Cortex of kidney (tissue), 1 donor: ENCODE results near the gene NPTX1.

Source experiments
- DNase-seq: peaks from one replicate; lab custom pipeline; 2025; lab: John Stamatoyannopoulos, UW

NPTX1 gene

DNA sequence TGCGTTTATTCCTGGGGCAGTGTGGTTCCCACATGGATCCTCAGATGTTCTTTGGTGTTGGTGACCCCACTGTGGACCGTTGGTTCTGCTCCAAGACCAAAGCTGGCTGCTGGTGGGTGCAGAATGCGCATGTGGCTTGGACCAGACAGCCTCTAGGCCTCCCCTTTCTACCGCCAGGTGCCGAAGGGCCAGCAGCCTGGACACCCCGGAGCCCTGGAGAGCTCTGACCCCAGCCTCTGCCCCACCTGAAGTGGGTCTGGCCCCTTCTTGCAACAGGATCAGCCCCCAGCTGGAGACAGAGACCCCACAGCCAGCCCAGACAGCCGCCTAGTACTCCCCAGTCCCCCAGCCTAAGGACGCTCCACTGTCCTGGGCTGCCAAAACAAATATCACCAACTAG is 18.4 kb downstream of the NPTX1 start:
- no peak for DNase-seq

DNA sequence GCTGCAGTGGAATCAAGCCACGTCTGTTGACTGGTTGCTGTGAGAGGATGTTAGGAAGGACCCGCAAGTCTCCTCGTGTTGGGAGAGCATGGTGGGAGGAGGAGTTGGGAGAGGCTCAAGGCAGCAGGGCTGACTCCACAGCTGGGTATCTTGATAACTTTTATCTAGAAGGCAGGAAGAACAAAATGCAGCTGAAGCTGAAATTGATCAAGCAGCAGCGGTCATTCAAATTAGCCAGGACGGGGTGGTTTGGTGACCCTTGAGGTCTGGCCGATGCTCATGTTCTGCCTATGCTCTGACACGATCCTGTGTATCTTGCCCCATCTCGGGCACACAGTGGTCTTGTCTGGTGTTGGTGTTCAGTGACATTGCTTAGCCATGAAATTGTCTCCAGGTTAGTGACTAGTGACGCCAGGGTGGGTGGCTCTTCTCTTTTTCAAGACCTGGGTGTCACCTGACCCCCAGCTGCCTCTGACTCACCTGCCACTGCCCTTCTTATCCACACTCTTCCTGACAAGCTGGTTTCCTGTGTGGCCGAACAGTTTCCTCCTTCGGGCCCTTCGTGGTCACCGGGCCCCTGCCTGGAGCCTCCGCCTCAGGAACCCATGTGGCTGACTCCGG is 19.1 kb downstream of the NPTX1 start:
- DNase-seq, result no peak

DNA sequence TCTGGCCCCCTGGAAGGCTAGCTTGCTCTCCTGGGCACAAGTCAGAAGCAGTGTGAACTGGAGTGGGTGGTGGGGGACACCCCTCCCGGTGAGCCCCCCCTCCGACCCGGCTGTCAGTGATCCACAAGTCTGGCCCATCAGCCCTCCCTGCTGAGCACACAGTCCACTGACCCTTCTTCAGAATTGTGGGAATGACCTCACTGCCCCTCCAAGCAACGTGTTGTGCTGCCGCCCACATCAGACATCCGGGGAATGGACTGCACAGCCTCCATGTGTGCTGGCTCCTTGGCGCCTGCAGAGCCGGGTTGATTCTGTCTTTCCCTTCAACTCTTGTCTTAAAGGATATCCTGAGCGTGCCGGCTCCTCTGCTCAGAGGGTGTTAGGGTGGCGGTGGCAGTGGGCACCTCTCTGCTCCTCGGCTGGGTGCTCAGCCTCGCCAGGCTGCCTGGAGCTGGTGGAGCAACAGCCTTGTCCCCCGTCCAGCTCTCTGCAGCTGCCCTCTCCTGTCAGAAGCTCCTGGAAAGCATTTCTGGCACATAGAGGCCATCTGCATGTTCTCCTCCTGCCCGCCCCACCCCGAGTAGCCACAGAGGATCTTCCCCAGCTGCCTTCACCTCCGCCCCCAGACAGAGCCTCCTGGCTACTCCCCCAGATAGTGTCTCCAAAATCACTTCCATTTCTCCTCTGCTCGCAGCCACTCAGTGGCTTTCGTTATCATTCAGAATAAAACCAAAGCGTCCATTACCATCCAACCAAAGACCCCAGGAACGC is 19.8 kb downstream of the NPTX1 start:
- DNase-seq, result no peak

DNA sequence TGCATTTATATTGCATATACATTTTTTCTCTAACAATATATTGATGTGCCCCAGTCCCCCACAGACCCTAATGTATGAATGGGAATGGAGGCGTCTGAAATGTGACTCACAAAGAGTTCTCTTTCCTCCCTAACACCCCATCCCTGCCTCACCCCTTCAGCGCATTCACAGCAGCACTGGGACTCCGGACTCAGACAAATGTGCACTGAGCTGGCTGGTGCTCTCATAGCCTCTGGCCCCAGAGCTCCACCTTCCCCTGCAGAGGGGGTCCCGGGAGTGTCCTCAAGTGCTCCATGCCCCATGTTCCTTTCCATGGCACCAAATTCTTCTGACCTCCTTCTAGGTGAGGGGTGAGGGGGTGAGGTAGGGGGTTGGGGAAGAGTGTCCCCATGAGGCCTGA is 20.6 kb downstream of the NPTX1 start:
- no peak for DNase-seq

DNA sequence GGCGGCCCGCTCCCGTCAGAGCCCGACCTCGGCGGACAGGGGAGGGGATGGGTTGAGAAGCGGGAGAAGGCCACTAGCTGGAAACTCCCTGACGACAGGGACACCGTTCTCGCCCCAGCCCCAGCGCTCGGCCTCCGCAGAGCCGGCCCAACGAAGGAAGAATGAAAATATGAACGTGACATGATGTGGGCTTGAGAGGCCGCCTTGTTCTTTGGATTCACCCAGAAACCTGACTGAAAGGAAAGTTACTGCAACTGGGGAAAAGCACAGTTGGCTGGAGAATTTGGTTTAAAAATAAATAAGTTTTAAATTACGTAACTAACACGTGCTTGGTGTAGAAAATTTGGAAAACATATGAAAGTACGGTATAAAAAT is 21.1 kb downstream of the NPTX1 start:
- no peak for DNase-seq

DNA sequence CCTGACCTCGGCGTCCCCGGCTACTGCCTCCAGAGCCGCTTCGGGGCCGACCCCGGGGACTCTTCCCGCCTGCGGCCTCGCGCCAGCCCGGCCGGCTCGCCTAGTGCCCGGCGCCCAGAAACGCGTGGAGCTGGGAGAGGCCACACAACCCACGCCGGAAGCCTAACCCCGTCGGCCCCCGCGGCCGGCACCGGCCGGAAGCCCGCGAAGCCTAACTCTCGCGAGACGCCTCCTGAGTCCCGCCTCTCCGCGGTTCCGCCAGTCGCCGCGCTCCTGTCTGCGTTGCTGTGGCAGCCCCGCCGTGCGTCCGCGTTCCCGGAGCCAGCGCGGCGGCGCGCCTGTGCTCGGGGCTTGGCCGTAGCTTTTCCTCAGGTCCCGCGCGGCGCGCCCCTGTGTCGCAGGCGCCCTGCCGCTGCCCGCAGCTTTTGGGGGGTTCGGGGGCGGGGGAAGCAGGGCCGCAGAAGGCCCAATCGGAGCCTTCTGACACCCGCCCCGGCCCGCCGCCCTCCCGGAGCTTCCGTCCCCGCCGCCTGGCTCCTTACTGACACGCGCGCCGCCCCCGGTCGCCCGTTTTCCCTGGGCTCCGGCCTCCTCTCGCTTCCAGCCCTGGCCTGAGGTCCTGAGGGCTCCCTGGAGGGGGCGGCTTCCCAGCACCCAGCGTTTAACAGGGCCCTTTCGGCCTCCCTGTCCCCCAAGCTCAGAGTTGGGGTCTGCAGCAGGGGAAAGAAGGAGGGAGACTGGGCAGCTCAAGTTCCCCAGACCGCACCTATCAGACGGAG is 21.7 kb downstream of the NPTX1 start:
- DNase-seq, result peak; percentile 60

DNA sequence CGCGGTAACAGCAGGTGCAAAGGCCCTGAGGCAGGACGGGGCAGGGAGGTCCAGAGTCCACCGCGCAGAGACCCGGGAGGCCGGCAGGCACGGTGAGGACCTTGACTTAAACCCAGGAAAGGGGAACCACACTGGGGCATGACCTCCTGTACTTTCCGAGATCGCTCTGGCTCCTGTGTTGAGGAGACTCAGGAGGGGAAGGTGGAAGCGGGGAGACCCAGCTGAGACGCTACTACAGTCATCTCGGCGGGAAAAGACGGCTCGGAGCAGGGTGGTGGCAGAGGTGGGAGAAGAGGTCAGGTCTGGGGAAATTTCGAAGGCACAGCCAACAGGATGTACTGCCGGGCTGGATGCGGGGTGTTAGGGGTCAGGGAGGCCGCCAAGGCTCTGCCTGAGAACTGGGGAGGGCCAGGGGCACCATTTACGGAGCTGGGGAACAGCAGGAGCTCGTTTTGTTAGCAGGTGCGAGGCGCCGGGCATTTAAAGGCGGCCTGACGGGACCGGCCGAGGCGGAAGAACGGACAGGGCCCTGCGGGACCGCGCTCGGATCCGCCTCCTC is 22.3 kb downstream of the NPTX1 start:
- DNase-seq, result no peak

DNA sequence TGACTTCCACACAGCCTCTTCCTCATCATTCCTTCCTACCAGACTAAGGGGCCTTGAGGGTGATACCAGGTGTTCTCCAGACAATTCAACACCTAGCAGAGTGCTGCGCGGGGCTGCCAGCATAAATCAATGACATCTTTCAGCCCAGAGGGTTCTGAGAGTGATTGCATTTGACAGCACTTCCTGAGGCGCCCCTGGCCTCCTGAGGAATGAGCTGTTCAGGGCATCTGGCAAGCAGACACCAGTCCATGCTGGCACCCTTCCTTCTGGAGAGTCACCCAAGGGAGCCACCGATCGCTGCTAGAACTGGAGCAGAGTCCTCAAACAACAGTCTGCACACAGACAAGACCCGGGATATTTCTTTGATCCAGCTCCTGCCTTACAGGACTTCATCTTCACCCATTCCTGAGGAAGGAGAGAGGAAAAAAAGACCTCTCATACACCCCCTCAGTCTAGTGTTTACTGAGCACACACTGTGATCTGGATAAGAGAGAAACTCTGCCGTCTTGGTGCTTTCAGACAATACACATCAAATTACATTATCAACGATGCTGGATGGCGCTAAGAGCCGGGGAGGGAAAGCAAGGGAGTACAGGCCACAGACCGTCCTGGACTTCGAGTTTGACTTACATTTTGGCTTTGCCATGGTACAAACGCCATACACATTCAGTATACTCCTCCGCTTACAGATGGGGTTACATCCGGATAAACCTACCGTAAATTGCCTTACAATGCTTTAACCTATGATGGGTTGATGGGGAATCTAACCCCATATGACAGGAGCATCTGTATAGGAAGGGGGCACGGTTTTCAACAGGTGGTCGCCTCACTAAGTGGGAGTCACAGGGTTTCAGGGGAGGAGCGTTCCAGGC is 23.0 kb downstream of the NPTX1 start:
- no peak for DNase-seq

DNA sequence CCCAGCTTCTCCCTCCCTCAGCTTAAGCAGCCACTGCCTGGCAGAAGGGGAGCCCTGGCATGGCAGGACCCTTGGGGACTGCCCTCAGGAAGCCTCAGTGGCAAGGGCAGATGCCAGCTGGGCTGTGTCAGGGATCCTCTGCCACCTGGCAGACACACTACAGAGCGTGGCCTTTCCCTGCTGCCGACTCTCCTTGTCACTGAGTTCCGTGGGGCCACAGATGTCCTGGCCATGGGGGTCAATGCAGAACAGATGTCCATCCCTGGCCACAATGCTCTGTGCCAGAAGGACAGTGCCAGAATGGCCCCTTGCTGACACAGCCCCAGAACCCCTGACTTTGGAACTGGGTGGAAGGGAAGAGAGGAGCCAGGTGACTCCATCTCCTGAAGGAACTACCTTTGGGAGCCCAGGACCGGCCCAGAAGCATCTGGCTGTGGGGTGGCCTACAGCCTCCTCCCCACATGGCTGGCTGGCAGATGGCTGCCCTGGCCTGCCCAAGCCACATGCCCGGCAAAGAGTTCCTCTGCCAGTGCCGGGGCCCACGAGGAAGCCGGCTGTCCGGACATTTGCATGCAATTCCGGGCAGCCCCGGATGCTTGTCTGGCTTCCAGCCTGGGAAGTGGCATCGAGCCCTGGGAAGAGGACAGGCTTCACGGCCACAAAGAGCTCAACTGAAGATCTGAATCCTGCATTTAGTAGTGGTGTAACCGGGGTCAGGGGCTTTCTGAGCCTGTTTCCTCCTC is 24.1 kb downstream of the NPTX1 start:
- no peak for DNase-seq

DNA sequence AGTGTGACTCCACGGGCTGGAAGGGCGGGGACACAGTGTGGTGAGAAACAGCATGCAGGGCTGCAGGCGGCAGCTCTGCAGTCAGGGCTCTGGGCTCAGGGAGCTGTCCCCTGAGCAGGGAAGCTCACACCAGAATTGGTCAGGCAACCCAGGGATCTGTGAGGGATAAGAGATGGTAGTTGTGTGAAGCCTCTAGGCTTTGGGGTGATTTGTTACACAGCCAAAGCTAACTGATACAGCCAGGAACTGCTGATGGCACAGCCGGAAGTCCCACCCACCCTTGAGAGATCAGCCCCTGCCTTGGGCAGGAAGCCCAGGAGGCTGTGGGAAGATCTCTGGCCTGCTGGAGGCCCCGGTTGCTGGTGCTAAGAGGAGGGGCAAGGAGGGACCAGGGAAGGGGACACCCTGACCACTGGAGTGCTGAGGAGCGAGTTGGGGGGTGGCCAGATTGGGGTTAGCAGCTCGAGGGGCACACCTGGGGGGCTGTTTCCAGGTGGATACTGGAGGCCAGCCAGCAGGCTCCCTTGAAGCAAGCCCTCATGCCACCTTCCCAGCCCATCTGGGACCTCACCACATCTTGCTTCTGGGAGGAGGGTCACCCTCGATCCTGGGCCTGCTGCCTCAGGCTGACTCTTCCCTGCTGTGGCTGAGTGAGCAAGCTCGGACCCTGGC is 25.2 kb downstream of the NPTX1 start:
- no peak for DNase-seq

DNA sequence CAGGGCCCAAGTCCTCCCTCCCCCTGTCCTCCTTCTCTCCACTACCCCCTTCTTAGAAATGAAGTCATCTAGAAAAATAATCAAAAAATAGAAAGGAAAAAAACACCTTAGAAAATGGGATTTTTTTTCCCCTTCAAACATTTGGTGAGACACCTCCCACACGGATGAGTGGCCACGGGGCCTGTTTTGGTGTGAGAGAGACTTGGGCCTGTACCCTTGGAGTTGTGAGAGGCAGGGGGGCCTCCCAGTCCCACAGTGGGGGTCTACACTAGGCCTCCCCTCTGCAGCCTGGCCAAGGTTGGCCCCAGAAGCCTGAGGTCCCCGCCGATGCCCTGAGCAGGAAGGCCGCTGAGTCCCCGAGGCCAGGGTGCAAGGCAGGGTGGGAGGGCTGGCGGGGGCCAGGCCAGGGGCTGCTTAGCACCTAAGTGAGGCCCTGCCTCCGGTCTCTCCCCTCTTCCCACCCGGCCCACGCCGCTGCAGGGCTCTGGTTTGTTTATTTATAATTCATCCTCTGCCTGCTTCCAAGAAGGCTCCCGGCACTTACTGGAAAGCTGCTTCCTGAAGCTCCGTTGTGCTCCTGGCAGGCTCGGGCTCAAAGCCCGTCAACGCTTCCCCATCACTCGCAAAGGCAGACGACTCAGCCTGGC is 26.4 kb downstream of the NPTX1 start:
- no peak for DNase-seq

DNA sequence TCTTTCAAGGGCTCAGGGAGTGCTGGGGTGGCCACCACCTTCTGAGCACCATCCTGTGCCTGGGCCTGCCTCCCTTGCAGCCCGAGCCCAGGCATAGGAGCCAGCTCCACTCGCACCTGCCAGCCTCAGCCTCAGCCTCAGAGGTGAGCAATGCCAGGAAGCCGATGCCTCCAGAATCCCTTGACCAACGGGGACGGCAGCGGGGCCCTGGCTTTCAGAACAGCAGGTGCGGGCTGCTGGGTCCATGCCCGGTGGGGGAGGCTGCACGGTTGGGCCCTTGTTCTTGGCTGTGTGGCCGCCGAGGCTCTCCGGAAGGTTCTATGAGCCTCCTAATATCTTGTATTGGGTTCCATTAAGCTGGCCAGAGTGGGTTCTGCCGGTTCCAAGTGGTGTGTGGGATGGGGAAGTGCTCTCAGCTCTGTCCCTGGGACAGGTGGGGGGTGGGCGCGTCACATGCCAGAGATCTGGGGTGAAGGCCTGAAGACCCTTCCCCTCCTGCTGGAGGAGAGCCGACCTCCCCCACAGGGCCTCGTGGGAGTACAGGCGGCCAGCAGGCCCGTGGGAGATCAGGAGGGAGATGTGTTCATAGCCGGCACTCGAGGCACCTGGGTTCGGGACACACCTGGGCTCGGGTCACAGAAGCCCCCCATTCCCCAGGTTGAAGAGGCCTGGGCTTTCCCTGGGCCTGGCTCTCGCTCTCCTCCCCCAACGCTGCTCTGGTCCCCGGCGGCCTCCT is 27.0 kb downstream of the NPTX1 start:
- DNase-seq, result no peak

DNA sequence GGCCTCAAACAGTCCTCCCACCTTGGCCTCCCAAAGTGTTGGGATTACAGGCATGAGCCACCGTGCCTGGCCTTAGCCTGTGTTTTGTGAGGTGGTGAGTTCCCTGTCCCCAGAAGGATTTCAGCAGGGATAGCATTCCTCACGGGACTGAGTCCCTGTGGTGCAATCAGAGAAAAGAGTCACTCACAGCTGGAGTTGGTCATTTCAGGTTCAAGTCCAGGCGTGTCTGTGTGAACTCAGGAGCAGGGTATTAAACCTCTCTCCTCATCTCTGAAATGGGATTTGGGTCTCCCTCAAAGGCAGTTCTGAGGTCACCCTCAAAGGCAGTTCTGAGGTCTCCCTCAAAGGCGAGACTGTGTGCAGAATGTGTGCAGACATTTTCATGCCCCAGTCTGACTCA is 28.6 kb downstream of the NPTX1 start:
- no peak for DNase-seq

DNA sequence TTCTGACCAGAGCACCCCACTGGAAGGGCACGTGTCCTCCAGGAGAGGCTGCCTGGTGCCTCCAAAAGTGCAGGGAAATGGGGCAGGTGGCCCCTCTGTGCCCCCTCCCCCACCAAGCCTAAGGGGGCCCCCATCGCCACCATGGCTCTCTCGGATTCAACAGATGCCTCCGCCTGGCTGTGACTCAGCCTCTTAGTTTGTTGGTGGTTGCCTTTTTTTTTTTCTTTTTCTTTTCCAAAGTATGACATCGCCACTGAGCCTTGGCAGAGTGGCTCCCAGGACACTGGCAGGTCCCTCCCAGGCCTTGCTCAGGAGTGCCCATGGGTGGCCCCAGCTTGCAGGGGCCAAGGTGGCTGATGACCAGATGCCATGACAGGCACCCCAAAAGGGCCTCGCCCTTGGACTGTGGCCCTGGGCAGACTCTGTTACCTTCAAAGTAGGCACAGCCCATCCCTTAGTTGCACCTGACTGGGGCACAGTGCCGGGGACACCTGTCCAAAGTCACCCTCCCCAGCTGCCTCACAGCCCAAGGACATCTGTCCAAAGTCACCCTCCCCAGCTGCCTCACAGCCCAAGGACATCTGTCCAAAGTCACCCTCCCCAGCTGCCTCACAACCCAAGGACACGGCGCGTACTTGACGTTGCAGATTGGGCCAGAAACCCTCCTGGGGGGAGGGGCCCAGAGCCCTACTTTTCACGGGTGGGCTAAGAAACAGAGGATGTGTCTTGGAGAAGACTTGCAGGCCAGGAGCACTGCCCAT is 29.6 kb downstream of the NPTX1 start:
- no peak for DNase-seq

DNA sequence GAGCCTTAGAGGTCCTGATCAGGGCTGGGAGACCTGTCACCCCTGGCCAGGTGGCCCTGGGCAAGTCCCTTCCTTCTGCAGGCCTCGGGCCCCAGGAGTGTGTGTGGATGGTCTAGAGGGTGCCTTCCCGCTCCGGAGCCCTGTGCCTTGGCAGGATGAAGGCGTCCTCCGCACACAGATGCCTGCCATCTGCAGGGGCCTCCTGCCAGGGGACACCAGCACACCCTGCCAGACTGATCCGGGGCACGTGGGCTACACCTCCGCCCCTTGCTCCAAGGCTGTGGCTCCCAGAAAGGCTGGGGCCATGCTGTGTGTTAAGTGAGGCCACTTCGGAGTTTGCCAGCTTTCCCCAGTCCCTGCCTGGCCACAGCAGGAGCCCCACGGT is 30.7 kb downstream of the NPTX1 start:
- DNase-seq, result no peak

DNA sequence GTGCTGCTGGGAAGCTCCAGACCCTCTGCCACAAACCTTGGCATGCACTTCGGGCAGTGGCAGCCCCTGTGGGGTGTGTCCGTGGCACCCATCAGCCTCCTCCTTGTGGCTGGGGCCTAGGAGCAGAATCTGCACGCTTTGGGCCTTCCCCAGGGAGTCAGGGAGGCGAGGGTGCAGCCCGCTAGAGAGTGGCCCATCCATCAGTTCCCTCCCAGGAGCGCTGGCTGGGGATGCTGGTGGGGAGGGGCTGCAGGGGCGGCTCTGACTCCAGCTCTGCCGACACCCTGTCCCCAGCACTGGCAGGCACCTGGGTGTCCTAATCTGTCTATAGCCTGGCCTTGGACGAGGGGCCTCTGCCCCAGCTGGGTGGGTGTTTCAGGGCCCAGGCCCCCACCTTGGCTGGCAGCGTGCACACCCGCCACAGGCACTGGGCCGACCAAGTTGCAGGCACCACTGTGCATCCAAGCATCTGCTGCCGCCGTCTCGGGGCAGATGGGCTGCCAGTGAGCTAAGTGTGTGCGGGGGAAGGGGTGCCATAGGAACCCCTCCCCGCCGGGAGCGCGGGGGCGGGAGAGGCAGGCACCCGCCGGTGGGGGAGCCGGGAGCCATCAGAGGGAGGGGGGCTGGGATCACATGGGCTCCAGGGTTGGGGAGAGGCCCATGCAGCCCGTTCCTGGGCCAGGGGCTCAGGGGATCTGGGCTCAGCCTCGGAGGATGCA is 31.2 kb downstream of the NPTX1 start:
- no peak for DNase-seq

DNA sequence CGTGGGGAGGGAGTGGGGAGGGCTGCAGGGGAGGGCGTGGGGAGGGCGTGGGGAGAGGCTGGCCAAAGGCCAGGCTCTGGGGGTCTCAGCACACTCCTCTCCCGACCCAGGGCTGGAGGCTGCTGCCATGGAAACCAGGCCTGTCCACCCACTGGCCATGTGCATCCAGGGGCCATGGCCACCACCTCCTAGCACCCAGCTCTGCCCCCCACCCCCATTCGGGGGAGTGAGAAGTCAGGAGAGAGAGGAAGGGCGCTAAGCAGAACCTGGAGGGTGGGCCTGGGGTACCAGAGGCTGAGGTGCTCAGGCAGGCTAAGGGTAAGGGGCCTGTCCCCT is 31.8 kb downstream of the NPTX1 start:
- no peak for DNase-seq
